Dermis microvascular lymphatic vessel endothelial cell (primary cell): Measurements from ENCODE around the gene GGA2. TPM values are rescaled to one million over a fixed set of nuclear protein-coding genes. Genes with fewer than 3 reads are reported as not detected.
A peak's percentile ranks its signal among the peaks of the same experiment; 100 is the strongest.
"Not testable (repeated sequence)": the region's sequence is repeated elsewhere in the genome, so short reads cannot be mapped to it uniquely, and the experiment has no call there.

Source experiments
- DNase-seq, 2 donors: peaks; one replicate each; pipeline versions ENCODE4 v3.0.0 to v3.0.0-alpha.2; 2010; ENCODE audit warnings: low read depth in 2 of 2
- total RNA-seq: library from RNA; depleted of rRNA; stranded (reverse); fragments of >200 nt; gene quantifications from 2 replicates; pipeline ENCODE4 v1.2.1, GENCODE V29; 2014

Gene GGA2
- total RNA-seq, 1 donor from 2014 or later = 21.2 TPM

GRCh38 chr16:23524886-23525285 lies 14.6 kb upstream of the GGA2 start:
- no peak for DNase-seq

- no peak for DNase-seq
Observed at GRCh38 chr16:23523876-23524385, 13.6 kb upstream of the GGA2 start.

GRCh38 chr16:23523321-23523720 lies 13.0 kb upstream of the GGA2 start:
- DNase-seq = no peak

- no peak for DNase-seq
Observed at GRCh38 chr16:23521965-23522364, 11.7 kb upstream of the GGA2 start.

- no peak for DNase-seq
Observed at GRCh38 chr16:23521037-23521743, 10.9 kb upstream of the GGA2 start.

- DNase-seq = no peak
Observed at GRCh38 chr16:23520500-23520899, 10.2 kb upstream of the GGA2 start.

- no peak for DNase-seq
Observed at GRCh38 chr16:23519282-23519681, 9.0 kb upstream of the GGA2 start.

- DNase-seq = peak in 1 of 2 donors; percentile 69
Observed at GRCh38 chr16:23518435-23518891, 8.2 kb upstream of the GGA2 start.

- DNase-seq = no peak
Observed at GRCh38 chr16:23516366-23517137, 6.3 kb upstream of the GGA2 start.

GRCh38 chr16:23515881-23516280 lies 5.6 kb upstream of the GGA2 start:
- no peak for DNase-seq

GRCh38 chr16:23514381-23515152 lies 4.3 kb upstream of the GGA2 start:
- no peak for DNase-seq

- DNase-seq = no peak
Observed at GRCh38 chr16:23512168-23512695, 1.9 kb upstream of the GGA2 start.

- no peak for DNase-seq
Observed at GRCh38 chr16:23511731-23512130, 1.4 kb upstream of the GGA2 start.

- not testable (repeated sequence) for DNase-seq
Observed at GRCh38 chr16:23510915-23511270, 599 bp upstream of the GGA2 start.

- peak in 1 of 2 donors; percentile 37 for DNase-seq
Observed at GRCh38 chr16:23509782-23510163, 521 bp downstream of the GGA2 start.

GRCh38 chr16:23509441-23509754 lies 896 bp downstream of the GGA2 start:
- no peak for DNase-seq

GRCh38 chr16:23508589-23509440 lies 1.5 kb downstream of the GGA2 start:
- DNase-seq = peak in 1 of 2 donors; percentile 11

GRCh38 chr16:23506606-23506994 lies 3.7 kb downstream of the GGA2 start:
- DNase-seq = no peak

GRCh38 chr16:23505671-23506605 lies 4.4 kb downstream of the GGA2 start:
- DNase-seq = no peak

GRCh38 chr16:23505180-23505665 lies 5.1 kb downstream of the GGA2 start:
- no peak for DNase-seq
